Loucy (cell line): ENCODE data around the gene UTF1.

Experiments used
- H2AFZ ChIP-seq: fragments of 200-600 bp; sonication (generic); 2 replicates; pipeline ENCODE4 v1.6.0; 2016; ENCODE audit warnings: antibody characterized with exemption, mild to moderate bottlenecking, low read length, moderate library complexity
- H3F3A ChIP-seq: fragments of 200-600 bp; 2 replicates; pipeline ENCODE4 v1.6.0; 2016; ENCODE audit warnings: antibody characterized with exemption, low read depth, mild to moderate bottlenecking
- H3K27me3 ChIP-seq: fragments of 200-600 bp; sonication (generic); 2 replicates; pipeline ENCODE4 v1.6.1; 2014; ENCODE audit warnings: low read length, mild to moderate bottlenecking; ENCODE audit not compliant: insufficient read depth, poor library complexity, severe bottlenecking
- H3K36me3 ChIP-seq: fragments of 200-600 bp; sonication (generic); 2 replicates; pipeline ENCODE4 v1.6.1; 2016; ENCODE audit warnings: low read length; ENCODE audit not compliant: insufficient read depth
- H3K4me1 ChIP-seq: fragments of 200-600 bp; sonication (generic); 2 replicates; pipeline ENCODE4 v1.5.1; 2014; ENCODE audit warnings: low read length, mild to moderate bottlenecking; ENCODE audit not compliant: insufficient read depth, poor library complexity, severe bottlenecking
- H3K4me2 ChIP-seq: fragments of 200-600 bp; sonication (generic); 2 replicates; pipeline ENCODE4 v1.6.0; 2014; ENCODE audit warnings: antibody characterized with exemption, low read length, low read depth, mild to moderate bottlenecking; ENCODE audit not compliant: poor library complexity, severe bottlenecking
- H3K4me3 ChIP-seq: fragments of 200-600 bp; sonication (generic); 2 replicates; pipeline ENCODE4 v1.5.1; 2014; ENCODE audit warnings: low read length, mild to moderate bottlenecking, mixed read lengths; ENCODE audit not compliant: poor library complexity, severe bottlenecking
- H3K79me2 ChIP-seq: fragments of 200-600 bp; sonication (generic); 2 replicates; pipeline ENCODE4 v1.6.1; 2014; ENCODE audit warnings: low read length; ENCODE audit not compliant: insufficient read depth
- H3K9ac ChIP-seq: fragments of 200-600 bp; sonication (generic); 2 replicates; pipeline ENCODE4 v1.6.0; 2014; ENCODE audit warnings: mild to moderate bottlenecking, low read depth, low read length, moderate library complexity; ENCODE audit not compliant: poor library complexity, severe bottlenecking
- H3K9me2 ChIP-seq: fragments of 200-600 bp; sonication (generic); replicated peaks from 2 replicates; pipeline ENCODE4 v1.6.1; 2016; ENCODE audit warnings: low read depth, low read length, mixed read lengths
- H3K9me3 ChIP-seq: fragments of 200-600 bp; sonication (generic); 2 replicates; pipeline ENCODE4 v1.6.1; 2014; ENCODE audit warnings: mild to moderate bottlenecking, antibody characterized with exemption, low read length, low read depth; ENCODE audit not compliant: insufficient read depth
- H4K20me1 ChIP-seq: fragments of 200-600 bp; sonication (generic); 2 replicates; pipeline ENCODE4 v1.6.0; 2014; ENCODE audit warnings: antibody characterized with exemption, low read length, mild to moderate bottlenecking; ENCODE audit not compliant: insufficient read depth, poor library complexity, severe bottlenecking
- EZH2phosphoT487 ChIP-seq: fragments of 200-600 bp; IDR thresholded peaks from 2 replicates; pipeline ENCODE4 v1.6.1; 2018; ENCODE audit warnings: antibody characterized with exemption, mild to moderate bottlenecking, moderate library complexity, borderline replicate concordance
- TF ChIP-seq, protein P1 (sequence below): fragments of 200-600 bp; sonication (generic); conservative IDR thresholded peaks from 2 replicates; pipeline ENCODE4 v1.5.1; 2014; ENCODE audit warnings: mild to moderate bottlenecking, antibody characterized with exemption, low read length

UTF1 gene

DNA sequence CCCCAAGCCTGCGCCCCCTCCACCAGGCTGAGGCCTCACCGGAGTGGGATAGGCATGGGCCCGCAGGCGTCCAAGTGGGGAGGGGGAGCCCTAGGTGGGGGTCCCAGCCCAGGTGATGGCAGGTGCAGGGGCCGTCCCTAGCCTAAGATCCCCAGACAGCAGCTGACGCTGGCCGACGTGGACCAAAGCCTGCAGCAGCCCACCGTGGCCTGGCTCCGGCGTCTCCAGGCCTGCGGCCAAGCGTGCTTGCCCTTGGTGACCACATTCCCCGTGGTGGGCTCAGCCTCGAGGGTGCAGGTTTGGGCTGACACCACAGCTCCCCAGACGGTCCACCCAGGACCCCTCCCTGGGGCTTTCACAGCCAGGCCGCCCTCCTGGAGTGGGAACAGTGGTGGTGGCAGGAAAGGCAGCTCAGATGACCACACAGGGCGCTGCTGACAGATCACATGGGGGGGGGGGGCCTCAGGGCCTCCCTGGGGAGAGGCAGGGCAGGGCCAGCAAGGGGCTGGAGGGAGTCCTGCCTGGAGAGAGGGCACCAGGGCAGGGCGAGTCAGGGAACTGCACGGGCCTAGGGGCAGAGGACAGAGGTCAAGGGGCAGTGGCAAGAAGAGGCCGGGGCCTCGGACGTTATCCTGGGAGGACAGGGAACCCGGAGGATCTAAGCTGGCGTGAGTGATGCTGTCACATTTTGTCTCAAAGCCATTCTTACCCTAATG is 47.4 kb downstream of the UTF1 start:
- no peaks in the 10 kb centered on the region for H3F3A ChIP-seq
- no peaks in the 10 kb centered on the region for H4K20me1 ChIP-seq

DNA sequence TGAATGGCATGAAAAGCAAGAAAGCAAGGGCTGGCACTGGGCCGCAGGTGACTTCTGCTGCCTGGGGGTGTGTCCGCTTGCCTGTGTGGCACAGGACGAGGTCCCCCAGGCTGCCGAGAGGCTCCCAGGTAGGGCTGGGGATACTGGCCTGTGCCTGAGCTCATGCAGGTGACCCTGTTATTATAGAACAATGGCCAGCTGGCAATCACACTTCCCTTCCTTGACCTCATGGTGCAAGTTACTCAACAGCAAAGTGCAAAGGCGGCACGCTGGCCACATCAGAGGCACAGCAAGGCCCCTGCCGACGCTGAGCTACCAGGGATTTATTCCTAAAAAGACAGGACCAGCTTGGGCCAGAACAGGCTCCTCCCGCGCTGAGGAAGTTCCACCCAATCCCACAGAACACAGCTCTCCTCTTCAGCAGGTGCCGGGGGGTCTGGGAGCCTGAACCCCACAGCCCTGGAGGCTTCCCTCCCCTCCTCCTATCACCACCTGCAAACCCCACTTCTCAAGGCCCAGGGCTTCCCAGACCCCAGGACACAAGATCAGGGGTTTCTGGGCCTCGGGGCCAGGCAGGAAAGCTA is 48.1 kb downstream of the UTF1 start:
- Histone ChIP-seq H3K4me1 (peaks cover 55% of the 10 kb centered on the region), H3K9ac (peak overlapping the region; percentile 78), H3K4me3 (peak overlapping the region; percentile 66), H3K9me3 (no peaks in the 10 kb centered on the region), H3F3A (no peaks in the 10 kb centered on the region), H3K9me2 (no peaks in the 10 kb centered on the region), H4K20me1 (no peaks in the 10 kb centered on the region), H3K27me3 (no peaks in the 10 kb centered on the region), H2AFZ (no peak overlapping the region), H3K36me3 (peaks cover 15% of the 10 kb centered on the region; the same call in 1 of the 2 replicates), H3K4me2 (peak overlapping the region; percentile 92), H3K79me2 (no peaks in the 10 kb centered on the region)
- TF ChIP-seq EZH2phosphoT487 = no peak

More for the DNA sequence above, 47.4 kb downstream of the UTF1 start:
- Histone ChIP-seq H3K9me2 (no peaks in the 10 kb centered on the region), H3K79me2 (no peaks in the 10 kb centered on the region), H3K9me3 (no peaks in the 10 kb centered on the region), H3K4me2 (peak overlapping the region; percentile 92), H3K4me3 (peak overlapping the region; percentile 66), H3K36me3 (peaks cover 9% of the 10 kb centered on the region; the same call in 1 of the 2 replicates), H3K27me3 (no peaks in the 10 kb centered on the region), H3K9ac (peak overlapping the region; percentile 78), H2AFZ (no peak overlapping the region), H3K4me1 (peaks cover 55% of the 10 kb centered on the region)
- TF ChIP-seq, protein P1, sequence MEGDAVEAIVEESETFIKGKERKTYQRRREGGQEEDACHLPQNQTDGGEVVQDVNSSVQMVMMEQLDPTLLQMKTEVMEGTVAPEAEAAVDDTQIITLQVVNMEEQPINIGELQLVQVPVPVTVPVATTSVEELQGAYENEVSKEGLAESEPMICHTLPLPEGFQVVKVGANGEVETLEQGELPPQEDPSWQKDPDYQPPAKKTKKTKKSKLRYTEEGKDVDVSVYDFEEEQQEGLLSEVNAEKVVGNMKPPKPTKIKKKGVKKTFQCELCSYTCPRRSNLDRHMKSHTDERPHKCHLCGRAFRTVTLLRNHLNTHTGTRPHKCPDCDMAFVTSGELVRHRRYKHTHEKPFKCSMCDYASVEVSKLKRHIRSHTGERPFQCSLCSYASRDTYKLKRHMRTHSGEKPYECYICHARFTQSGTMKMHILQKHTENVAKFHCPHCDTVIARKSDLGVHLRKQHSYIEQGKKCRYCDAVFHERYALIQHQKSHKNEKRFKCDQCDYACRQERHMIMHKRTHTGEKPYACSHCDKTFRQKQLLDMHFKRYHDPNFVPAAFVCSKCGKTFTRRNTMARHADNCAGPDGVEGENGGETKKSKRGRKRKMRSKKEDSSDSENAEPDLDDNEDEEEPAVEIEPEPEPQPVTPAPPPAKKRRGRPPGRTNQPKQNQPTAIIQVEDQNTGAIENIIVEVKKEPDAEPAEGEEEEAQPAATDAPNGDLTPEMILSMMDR = no peak
- TF ChIP-seq EZH2phosphoT487 = no peak

DNA sequence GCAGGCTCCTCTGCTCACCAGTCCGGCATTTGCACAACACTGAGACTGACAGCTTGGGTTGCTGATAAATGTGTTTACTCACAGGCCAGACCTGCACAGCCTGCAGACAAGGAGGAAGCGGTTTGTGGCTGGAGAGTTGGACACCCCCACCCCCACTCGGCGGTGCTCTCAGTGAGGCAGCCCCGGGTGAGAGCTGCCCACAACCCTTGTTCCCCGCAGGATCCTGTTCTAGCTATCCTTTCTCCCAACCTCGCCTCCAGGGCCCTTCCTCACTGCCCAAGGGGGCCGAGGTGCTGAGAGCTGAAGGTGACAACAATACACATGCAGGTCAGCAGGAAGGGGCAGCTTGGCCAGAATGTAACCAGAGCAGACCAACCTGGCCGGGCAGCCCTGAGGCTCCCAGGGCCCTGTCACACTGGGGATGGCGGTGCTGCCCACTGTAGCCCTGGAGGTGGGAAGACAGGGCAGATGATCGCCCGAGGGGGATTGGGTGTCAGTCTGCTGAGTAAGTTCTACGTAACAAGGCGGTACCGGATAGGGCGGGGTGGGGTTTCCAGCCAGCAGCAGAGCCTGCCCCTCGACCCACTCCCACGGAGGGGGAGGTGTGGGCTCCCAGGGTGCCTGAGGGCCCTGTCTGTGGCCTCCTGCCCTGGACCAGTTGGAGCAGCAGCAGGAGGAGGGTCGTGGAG is 48.7 kb downstream of the UTF1 start:
- Histone ChIP-seq H3K4me1 (peaks cover 55% of the 10 kb centered on the region), H3F3A (no peaks in the 10 kb centered on the region), H3K4me3 (peak overlapping the region; percentile 66), H3K9ac (peak overlapping the region; percentile 78), H3K9me2 (no peaks in the 10 kb centered on the region), H2AFZ (no peak overlapping the region), H3K9me3 (no peaks in the 10 kb centered on the region), H3K27me3 (no peaks in the 10 kb centered on the region), H3K36me3 (peaks cover 22% of the 10 kb centered on the region; the same call in 1 of the 2 replicates), H3K79me2 (no peaks in the 10 kb centered on the region), H4K20me1 (no peaks in the 10 kb centered on the region), H3K4me2 (peak overlapping the region; percentile 92)
- TF ChIP-seq EZH2phosphoT487 = no peak
- TF ChIP-seq, protein P1 = no peak
